IMR-90 (cell line): Measurements from ENCODE around the gene CDH9. TPM values are rescaled to one million over a fixed set of nuclear protein-coding genes. Genes with fewer than 3 reads are reported as not detected.
A peak's percentile ranks its signal among the peaks of the same experiment; 100 is the strongest.

Experiments
- ATAC-seq: fragments of 200-7000 bp; cut with Tn5 transposase; 2 replicates; pipeline ENCODE4 v1.9.1; 2020; ENCODE audit warnings: low read depth, mild to moderate bottlenecking, moderate library complexity
- BruUV-seq: library from RNA; stranded (reverse); fragments of 400-500 nt; replicated peaks from 2 replicates; lab custom pipeline; 2021; lab: Mats Ljungman, UMichigan
- CTCF ChIA-PET: fragments of 300-600 bp; formaldehyde crosslinking; extraction: SDS; loops from one replicate; lab custom pipeline; 2021; ENCODE audit warnings: antibody characterized with exemption; lab: Yijun Ruan, JAX
- POLR2A ChIA-PET: fragments of 300-600 bp; sonication (Branson Sonifier 250); formaldehyde crosslinking; loops from one replicate; lab custom pipeline; 2022; ENCODE audit warnings: antibody characterized with exemption; ENCODE audit not compliant: unreplicated experiment; lab: Charles Lee
- DNase-seq: peaks from one replicate; pipeline ENCODE4 v3.0.0; 2013
- H2AFZ ChIP-seq: replicated peaks from 2 replicates; pipeline ENCODE3; 2013; ENCODE audit warnings: low read length, mild to moderate bottlenecking; ENCODE audit not compliant: poor library complexity
- H2AK5ac ChIP-seq: 2 replicates; pipeline ENCODE4 v1.6.1; 2013; ENCODE audit warnings: low read depth, low read length, inconsistent platforms
- H2AK9ac ChIP-seq: replicated peaks from 2 replicates; pipeline ENCODE3; 2013; ENCODE audit warnings: mild to moderate bottlenecking, low read depth, low read length, moderate library complexity; ENCODE audit not compliant: poor library complexity
- H2BK120ac ChIP-seq: 2 replicates; pipeline ENCODE4 v1.6.1; 2013; ENCODE audit warnings: low read depth, low read length, inconsistent platforms
- H2BK15ac ChIP-seq: 3 replicates; pipeline ENCODE4 v1.6.1; 2013; ENCODE audit warnings: low read depth, low read length, inconsistent platforms
- H2BK20ac ChIP-seq: 2 replicates; pipeline ENCODE4 v1.6.1; 2013; ENCODE audit warnings: low read depth, mild to moderate bottlenecking, inconsistent platforms, low read length, moderate library complexity
- H2BK5ac ChIP-seq: 2 replicates; pipeline ENCODE4 v1.6.1; 2013; ENCODE audit warnings: mild to moderate bottlenecking, low read depth, low read length, inconsistent platforms; ENCODE audit not compliant: poor library complexity, severe bottlenecking
- H3K14ac ChIP-seq: replicated peaks from 2 replicates; pipeline ENCODE4 v1.6.1; 2013; ENCODE audit warnings: low read depth, low read length, inconsistent platforms
- H3K18ac ChIP-seq: 2 replicates; pipeline ENCODE4 v1.6.1; 2013; ENCODE audit warnings: low read depth, low read length, control low read depth
- H3K23ac ChIP-seq: 2 replicates; pipeline ENCODE4 v1.6.1; 2013; ENCODE audit warnings: low read depth, low read length, inconsistent platforms
- H3K27ac ChIP-seq: 2 replicates; pipeline ENCODE4 v1.5.1; 2013; ENCODE audit warnings: mild to moderate bottlenecking, control low read depth, low read length; ENCODE audit not compliant: insufficient read depth
- H3K27me3 ChIP-seq: 2 replicates; pipeline ENCODE4 v1.6.1; 2013; ENCODE audit warnings: low read length; ENCODE audit not compliant: control insufficient read depth, insufficient read depth
- H3K36me3 ChIP-seq: 2 replicates; pipeline ENCODE4 v1.6.1; 2013; ENCODE audit warnings: low read length, mixed read lengths; ENCODE audit not compliant: control insufficient read depth, insufficient read depth
- H3K4ac ChIP-seq: 2 replicates; pipeline ENCODE4 v1.6.1; 2013; ENCODE audit warnings: low read depth, low read length, inconsistent platforms
- H3K4me1 ChIP-seq: 2 replicates; pipeline ENCODE4 v1.6.1; 2013; ENCODE audit warnings: low read length, mixed read lengths; ENCODE audit not compliant: control insufficient read depth, insufficient read depth
- H3K4me2 ChIP-seq: 2 replicates; pipeline ENCODE4 v1.6.1; 2013; ENCODE audit warnings: low read depth, mild to moderate bottlenecking, control low read depth, low read length, moderate library complexity
- H3K4me3 ChIP-seq: 2 replicates; pipeline ENCODE4 v1.5.1; 2013; ENCODE audit warnings: low read depth, mild to moderate bottlenecking, control low read depth, low read length, moderate library complexity; ENCODE audit not compliant: insufficient read depth
- H3K56ac ChIP-seq: 2 replicates; pipeline ENCODE4 v1.6.1; 2013; ENCODE audit warnings: low read length, inconsistent platforms; ENCODE audit not compliant: insufficient read depth; ENCODE audit errors: extremely low read depth
- H3K79me1 ChIP-seq, 2 experiments: 2 replicates each; pipeline ENCODE4 v1.6.1; 2013; ENCODE audit warnings: low read length in 2 of 2, inconsistent platforms in 1 of 2, low read depth in 1 of 2
- H3K9ac ChIP-seq: 2 replicates; pipeline ENCODE4 v1.6.1; 2013; ENCODE audit warnings: low read depth, low read length, control low read depth
- H3K9me1 ChIP-seq: 2 replicates; pipeline ENCODE4 v1.6.1; 2013; ENCODE audit warnings: low read length, inconsistent platforms; ENCODE audit not compliant: insufficient read depth
- H3K9me3 ChIP-seq: 2 replicates; pipeline ENCODE4 v1.6.1; 2013; ENCODE audit warnings: low read length; ENCODE audit not compliant: control insufficient read depth, insufficient read depth
- H4K20me1 ChIP-seq: 2 replicates; pipeline ENCODE4 v1.6.1; 2013; ENCODE audit warnings: low read length, inconsistent platforms; ENCODE audit not compliant: insufficient read depth
- H4K5ac ChIP-seq: 2 replicates; pipeline ENCODE4 v1.6.1; 2013; ENCODE audit warnings: mild to moderate bottlenecking, low read depth, low read length, control low read depth
- H4K8ac ChIP-seq, 2 experiments: 2 replicates each; pipeline ENCODE4 v1.6.1; 2013; ENCODE audit warnings: low read depth in 2 of 2, low read length in 2 of 2, control low read depth in 1 of 2, inconsistent platforms in 1 of 2
- H4K91ac ChIP-seq: 2 replicates; pipeline ENCODE4 v1.6.1; 2013; ENCODE audit warnings: low read depth, low read length, inconsistent platforms; ENCODE audit not compliant: insufficient read depth
- MAFK ChIP-seq: IDR thresholded peaks from 2 replicates; pipeline ENCODE4 v1.6.1; 2012; ENCODE audit warnings: low read depth, low read length, improper control_type of control experiment
- RCOR1 ChIP-seq: IDR thresholded peaks from 2 replicates; pipeline ENCODE4 v1.6.1; 2012; ENCODE audit warnings: mild to moderate bottlenecking, low read length, improper control_type of control experiment; ENCODE audit not compliant: insufficient replicate concordance
- WGBS, 2 experiments: methylation state at CpG; one replicate each; pipeline versions ENCODE4 v1.1.5 to v1.1.7; 2013; ENCODE audit warnings: missing lambda C conversion rate in 2 of 2; ENCODE audit not compliant: insufficient read length in 1 of 2; ENCODE audit errors: extremely low coverage in 2 of 2; 5-methylcytosine and 5-hydroxymethylcytosine counted together
- dilution Hi-C: fragments of 300-500 bp; cut with HindIII; formaldehyde crosslinking; loops from one replicate; pipeline ENCODE4 v1.14.3; 2018; ENCODE audit warnings: low sequenced_read_pairs; ENCODE audit not compliant: unreplicated experiment
- in situ Hi-C: fragments of 300-500 bp; cut with MboI; formaldehyde crosslinking; loops from 3 replicates; pipeline ENCODE4 v1.14.3; 2019; ENCODE audit warnings: low sequenced_read_pairs, inconsistent platforms, mixed read lengths
- intact Hi-C: fragments of 100-400 bp; cut with micrococcal nuclease; formaldehyde crosslinking; loops from 2 replicates; pipeline ENCODE4 v1.10.0; 2022
- polyA plus RNA-seq, 3 experiments: library from polyadenylated mRNA; depleted of rRNA; stranded (reverse); fragments of >200 nt; gene quantifications; 2 replicates each; pipeline ENCODE4 v1.2.3, GENCODE V29; 2012; ENCODE audit warnings: low replicate concordance in 1 of 3
- total RNA-seq: library from RNA; depleted of rRNA; stranded (reverse); fragments of >200 nt; gene quantifications from 2 replicates; pipeline ENCODE4 v1.2.3, GENCODE V29; 2012

CDH9 gene
- total and polyA plus RNA-seq, 2 of the 4 experiments (the other 2 are of a cell fraction): not detected

- dilution Hi-C loops: no loop called here
- no peak overlapping the region for H2AFZ ChIP-seq
- H3K4me2 ChIP-seq: no peak overlapping the region
- H3K27me3 ChIP-seq: no peaks in the 10 kb centered on the region
- no CpG with 5 or more reads among the region's 2 CpGs for WGBS, 2 experiments
- no peak overlapping the region for H4K8ac ChIP-seq
- H2AK5ac ChIP-seq: no peak overlapping the region
- H4K91ac ChIP-seq: no peak overlapping the region
- H3K4ac ChIP-seq: no peak overlapping the region
- no peaks in the 10 kb centered on the region for H3K79me1 ChIP-seq
- H4K20me1 ChIP-seq: no peaks in the 10 kb centered on the region
- DNase-seq: no peak
- no TSS peak for BruUV-seq
- H3K14ac ChIP-seq: no peak overlapping the region
- CTCF ChIA-PET: no interaction called here
- intact Hi-C loops: no loop called here
- H2AK9ac ChIP-seq: no peak overlapping the region
- 0 out of 2 replicates have a peak, but pooled peaks cover 3% of the 10 kb centered on the region for H3K9me3 ChIP-seq
- POLR2A ChIA-PET: no interaction called here
- no peak overlapping the region for H3K56ac ChIP-seq
- H3K23ac ChIP-seq: no peak overlapping the region
- TF ChIP-seq RCOR1 (no peak), MAFK (0 out of 2 replicates have a peak, but pooled peaks have one; percentile 15)
- H2BK15ac ChIP-seq: no peak overlapping the region
- ATAC-seq: no peak
- H3K27ac ChIP-seq: no peak overlapping the region
- H2BK20ac ChIP-seq: no peak overlapping the region
- no peak overlapping the region for H2BK5ac ChIP-seq
- H4K5ac ChIP-seq: no peak overlapping the region
- H3K4me3 ChIP-seq: no peak overlapping the region
- no peaks in the 10 kb centered on the region for H3K9me1 ChIP-seq
- no peak overlapping the region for H3K18ac ChIP-seq
- no peak overlapping the region for H3K9ac ChIP-seq
- in situ Hi-C loops: no loop called here
- no peak overlapping the region for H2BK120ac ChIP-seq
- no peaks in the 10 kb centered on the region for H3K36me3 ChIP-seq
- H3K4me1 ChIP-seq: no peaks in the 10 kb centered on the region
Observed at GRCh38 chr5:26932238-26932637, 106.1 kb downstream of the CDH9 start.
